KMS-11 (cell line): ENCODE measurements around the gene FAF1.

Experiments
- H2AFZ ChIP-seq: fragments of 200-600 bp; sonication (generic); 2 replicates; pipeline ENCODE4 v1.6.1; 2016; ENCODE audit warnings: antibody characterized with exemption, mixed run types, low read depth
- H3K27ac ChIP-seq: fragments of 200-600 bp; sonication (generic); 2 replicates; pipeline ENCODE4 v1.6.1; 2016; ENCODE audit warnings: mild to moderate bottlenecking, mixed run types
- H3K27me3 ChIP-seq: fragments of 200-600 bp; sonication (generic); 2 replicates; pipeline ENCODE4 v1.6.1; 2017; ENCODE audit warnings: mild to moderate bottlenecking, low read depth, mixed run types, moderate library complexity; ENCODE audit not compliant: insufficient read depth
- H3K36me3 ChIP-seq: fragments of 200-600 bp; sonication (generic); 2 replicates; pipeline ENCODE4 v1.6.1; 2017; ENCODE audit warnings: mild to moderate bottlenecking, mixed run types; ENCODE audit not compliant: insufficient read depth
- H3K4me1 ChIP-seq: fragments of 200-600 bp; sonication (generic); 2 replicates; pipeline ENCODE4 v1.6.1; 2016; ENCODE audit warnings: mild to moderate bottlenecking, low read depth, mixed run types; ENCODE audit not compliant: poor library complexity, severe bottlenecking
- H3K4me2 ChIP-seq: fragments of 200-600 bp; sonication (generic); 2 replicates; pipeline ENCODE4 v1.7.0; 2016; ENCODE audit warnings: mild to moderate bottlenecking, mixed run types
- H3K4me3 ChIP-seq: fragments of 200-600 bp; sonication (generic); IDR thresholded peaks from 2 replicates; pipeline ENCODE4 v1.6.1; 2017; ENCODE audit warnings: low read depth, low read length, mixed read lengths; ENCODE audit not compliant: insufficient read depth
- H3K79me2 ChIP-seq: fragments of 200-600 bp; sonication (generic); 2 replicates; pipeline ENCODE4 v1.6.1; 2016; ENCODE audit warnings: low read depth, mixed run types; ENCODE audit not compliant: insufficient read depth
- H3K9ac ChIP-seq: fragments of 200-600 bp; sonication (generic); 2 replicates; pipeline ENCODE4 v1.6.1; 2016; ENCODE audit warnings: mild to moderate bottlenecking, mixed run types
- H4K20me1 ChIP-seq: fragments of 200-600 bp; sonication (generic); 2 replicates; pipeline ENCODE4 v1.6.1; 2016; ENCODE audit warnings: mild to moderate bottlenecking, mixed run types; ENCODE audit not compliant: insufficient read depth
- CTCF ChIP-seq: fragments of 200-600 bp; sonication (generic); conservative IDR thresholded peaks from 2 replicates; pipeline ENCODE4 v1.6.1; 2017; ENCODE audit warnings: low read depth, mild to moderate bottlenecking, antibody characterized with exemption, low read length, moderate library complexity, mixed read lengths

FAF1 gene

GRCh38 chr1:50651476-50652263 is 308.4 kb downstream of the FAF1 start:
- Histone ChIP-seq H3K79me2 (no peaks in the 10 kb centered on the region), H3K27me3 (no peaks in the 10 kb centered on the region), H3K4me3 (no peak overlapping the region), H3K9ac (no peak overlapping the region), H4K20me1 (no peaks in the 10 kb centered on the region), H2AFZ (no peak overlapping the region), H3K4me2 (no peak overlapping the region), H3K4me1 (no peaks in the 10 kb centered on the region), H3K27ac (no peak overlapping the region), H3K36me3 (no peaks in the 10 kb centered on the region)
- no peak for TF ChIP-seq CTCF

DNA sequence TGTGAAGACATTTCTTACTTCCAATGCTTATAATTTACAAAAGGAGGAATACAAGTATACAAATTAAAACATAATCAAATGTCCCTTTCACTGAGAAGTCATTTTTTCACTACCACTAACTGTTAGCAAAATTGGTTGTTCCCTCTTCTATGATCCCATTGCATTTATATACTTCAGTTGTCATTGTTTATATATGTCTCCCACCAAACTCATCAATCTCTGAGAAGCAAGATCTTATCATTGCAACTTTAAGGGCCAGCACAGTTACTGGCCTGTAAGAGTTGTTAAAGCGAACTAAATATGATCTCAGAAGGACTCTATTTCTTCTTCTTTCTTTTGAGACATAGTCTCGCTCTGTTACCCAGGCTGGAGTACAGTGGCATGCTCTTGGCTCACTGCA is 313.5 kb downstream of the FAF1 start:
- no peaks in the 10 kb centered on the region for H4K20me1 ChIP-seq
- H3K4me3 ChIP-seq, result no peak overlapping the region
- H3K27ac ChIP-seq, result no peak overlapping the region
- H3K4me2 ChIP-seq, result no peak overlapping the region
- no peak overlapping the region for H3K9ac ChIP-seq
- no peaks in the 10 kb centered on the region for H3K4me1 ChIP-seq
- no peak overlapping the region for H2AFZ ChIP-seq
- TF ChIP-seq CTCF, result no peak
- no peaks in the 10 kb centered on the region for H3K79me2 ChIP-seq
- no peaks in the 10 kb centered on the region for H3K27me3 ChIP-seq
- no peaks in the 10 kb centered on the region for H3K36me3 ChIP-seq

DNA sequence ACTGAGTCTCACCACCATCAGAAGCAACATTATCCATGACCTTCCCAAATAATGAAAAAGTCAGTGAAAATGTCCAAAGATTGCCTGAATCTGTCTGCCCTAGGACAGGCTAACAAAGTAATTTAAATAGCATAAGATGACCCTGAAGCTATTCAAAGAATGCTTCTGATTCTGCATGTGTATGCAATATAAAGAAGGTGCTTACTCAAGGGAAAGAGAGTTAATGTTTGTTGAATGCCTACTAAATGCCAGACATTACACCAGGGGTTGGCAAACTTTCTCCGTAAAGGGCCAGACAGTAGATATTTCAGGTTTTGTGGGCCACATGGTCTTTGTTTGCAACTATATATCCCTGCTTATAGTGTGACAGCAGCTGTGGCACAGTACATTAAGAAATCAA is 314.9 kb downstream of the FAF1 start:
- no peaks in the 10 kb centered on the region for H4K20me1 ChIP-seq

GRCh38 chr1:50644447-50645105 is 315.5 kb downstream of the FAF1 start:
- Histone ChIP-seq H3K27ac (no peak overlapping the region), H3K4me1 (no peaks in the 10 kb centered on the region), H3K9ac (no peak overlapping the region), H4K20me1 (no peaks in the 10 kb centered on the region), H3K4me3 (no peak overlapping the region), H2AFZ (no peak overlapping the region), H3K79me2 (no peaks in the 10 kb centered on the region), H3K4me2 (no peak overlapping the region), H3K36me3 (no peaks in the 10 kb centered on the region), H3K27me3 (no peaks in the 10 kb centered on the region)
- no peak for TF ChIP-seq CTCF

More for the DNA sequence above, 314.9 kb downstream of the FAF1 start:
- Histone ChIP-seq H3K9ac (no peak overlapping the region), H3K27ac (no peak overlapping the region), H3K36me3 (no peaks in the 10 kb centered on the region), H3K4me2 (no peak overlapping the region), H2AFZ (no peak overlapping the region), H3K27me3 (no peaks in the 10 kb centered on the region), H3K79me2 (no peaks in the 10 kb centered on the region), H3K4me3 (no peak overlapping the region), H3K4me1 (no peaks in the 10 kb centered on the region)
- no peak for TF ChIP-seq CTCF
